CD1c-positive myeloid dendritic cell (primary cell): ENCODE results near the gene SAMM50.

Experiments used
- DNase-seq: peaks from one replicate; pipeline ENCODE4 v3.0.0-alpha.2; 2016; ENCODE audit errors: extremely low spot score

SAMM50 gene

GRCh38 chr22:43976861-43977795, 21.9 kb downstream of the SAMM50 start:
- no peak for DNase-seq

GRCh38 chr22:43978558-43978957, 23.3 kb downstream of the SAMM50 start:
- DNase-seq, result no peak

GRCh38 chr22:43980579-43980978, 25.3 kb downstream of the SAMM50 start:
- DNase-seq, result no peak

- no peak for DNase-seq
Measured at GRCh38 chr22:43980996-43981395, 25.8 kb downstream of the SAMM50 start.

GRCh38 chr22:43983808-43984207, 28.6 kb downstream of the SAMM50 start:
- DNase-seq, result no peak

GRCh38 chr22:43985532-43985931, 30.3 kb downstream of the SAMM50 start:
- no peak for DNase-seq

- no peak for DNase-seq
Measured at GRCh38 chr22:43988116-43988820, 33.0 kb downstream of the SAMM50 start.

- no peak for DNase-seq
Measured at GRCh38 chr22:43988960-43989359, 33.7 kb downstream of the SAMM50 start.

GRCh38 chr22:43990044-43990443, 34.8 kb downstream of the SAMM50 start:
- DNase-seq, result no peak

- DNase-seq, result no peak
Measured at GRCh38 chr22:43991316-43992020, 36.2 kb downstream of the SAMM50 start.

GRCh38 chr22:43992331-43992821, 37.1 kb downstream of the SAMM50 start:
- DNase-seq, result no peak

GRCh38 chr22:43993072-43993760, 38.0 kb downstream of the SAMM50 start:
- DNase-seq, result peak; percentile 72

GRCh38 chr22:43994006-43994405, 38.8 kb downstream of the SAMM50 start:
- no peak for DNase-seq

GRCh38 chr22:43994416-43994815, 39.2 kb downstream of the SAMM50 start:
- DNase-seq, result no peak

GRCh38 chr22:43995057-43995685, 39.9 kb downstream of the SAMM50 start:
- DNase-seq, result no peak

GRCh38 chr22:43995798-43996169, 40.5 kb downstream of the SAMM50 start:
- no peak for DNase-seq

GRCh38 chr22:43996170-43996980, 41.1 kb downstream of the SAMM50 start:
- peak; percentile 84 for DNase-seq

GRCh38 chr22:43996981-43997265, 41.7 kb downstream of the SAMM50 start:
- no peak for DNase-seq

- DNase-seq, result no peak
Measured at GRCh38 chr22:43998679-43999264, 43.5 kb downstream of the SAMM50 start.

- no peak for DNase-seq
Measured at GRCh38 chr22:43999378-43999777, 44.1 kb downstream of the SAMM50 start.
